HepG2 (cell line): ENCODE measurements around the gene ARHGEF1. TPM values are rescaled to one million over a fixed set of nuclear protein-coding genes. Genes with fewer than 3 reads are reported as not detected.

Source experiments
- ATF2 ChIP-seq: sonication (generic); formaldehyde crosslinking; IDR thresholded peaks from 2 replicates; pipeline ENCODE4 v1.4.0; 2020; ENCODE audit warnings: missing genetic modification reagents
- ATF4 ChIP-seq, 2 experiments: fragments of 450-650 bp in 1 of 2; sonication (generic) in 1 of 2; formaldehyde crosslinking; IDR thresholded peaks; 2 replicates each; pipeline versions ENCODE4 v1.5.0 to v1.8.0; 2020 to 2022; ENCODE audit warnings: mild to moderate bottlenecking in 1 of 2, missing genetic modification reagents in 1 of 2
- BORCS8-MEF2B ChIP-seq: sonication (generic); formaldehyde crosslinking; IDR thresholded peaks from 2 replicates; pipeline ENCODE4 v1.8.0; 2022; ENCODE audit warnings: mild to moderate bottlenecking, missing genetic modification reagents
- DPF2 ChIP-seq: sonication (generic); formaldehyde crosslinking; IDR thresholded peaks from 2 replicates; pipeline ENCODE4 v1.4.0; 2020; ENCODE audit warnings: mild to moderate bottlenecking, low read depth, missing genetic modification reagents, borderline replicate concordance
- FOSL1 ChIP-seq: sonication (generic); formaldehyde crosslinking; IDR thresholded peaks from 2 replicates; pipeline ENCODE4 v1.9.0; 2021; ENCODE audit warnings: missing genetic modification reagents, borderline replicate concordance
- KAT7 ChIP-seq: IDR thresholded peaks from 2 replicates; pipeline ENCODE4 v1.6.1; 2018; ENCODE audit warnings: borderline replicate concordance, missing compliant biosample characterization
- KDM6A ChIP-seq: IDR thresholded peaks from 2 replicates; pipeline ENCODE4 v1.6.1; 2016; ENCODE audit warnings: low read depth
- MAZ ChIP-seq, 2 experiments: sonication (generic) in 1 of 2; formaldehyde crosslinking in 1 of 2; IDR thresholded peaks; 2 replicates each; pipeline versions ENCODE4 v1.5.0 to v1.6.1; 2012 to 2020; ENCODE audit warnings: low read depth in 2 of 2, mild to moderate bottlenecking in 2 of 2, borderline replicate concordance in 1 of 2, improper control_type of control experiment in 1 of 2, low read length in 1 of 2, missing genetic modification reagents in 1 of 2, moderate library complexity in 1 of 2
- NONO ChIP-seq, 2 experiments: fragments of 450-650 bp in 1 of 2; sonication (generic) in 1 of 2; formaldehyde crosslinking in 1 of 2; IDR thresholded peaks in 1 of 2; conservative IDR thresholded peaks in 1 of 2; 2 replicates each; pipeline versions ENCODE4 v1.6.1 to v1.8.0; 2017 to 2022; ENCODE audit warnings: mild to moderate bottlenecking in 1 of 2, missing genetic modification reagents in 1 of 2, moderate library complexity in 1 of 2
- RBM39 ChIP-seq: fragments of 200-400 bp; formaldehyde crosslinking; IDR thresholded peaks from one replicate; pipeline ENCODE4 v1.6.1; 2018; ENCODE audit warnings: antibody characterized with exemption, mild to moderate bottlenecking, low read depth, low read length; ENCODE audit not compliant: poor library complexity, severe bottlenecking
- REL ChIP-seq: sonication (generic); formaldehyde crosslinking; conservative IDR thresholded peaks from 2 replicates; pipeline ENCODE4 v1.8.0; 2022; ENCODE audit warnings: mild to moderate bottlenecking, missing genetic modification reagents, moderate library complexity
- RERE ChIP-seq: IDR thresholded peaks from 2 replicates; pipeline ENCODE4 v1.6.1; 2016; ENCODE audit warnings: low read depth, missing genetic modification reagents, missing compliant biosample characterization
- SP5 ChIP-seq: IDR thresholded peaks from 2 replicates; pipeline ENCODE4 v1.6.1; 2016; ENCODE audit warnings: low read depth, borderline replicate concordance
- TBX3 ChIP-seq: fragments of 450-650 bp; IDR thresholded peaks from 2 replicates; pipeline ENCODE4 v1.6.1; 2017; ENCODE audit warnings: antibody characterized with exemption, mild to moderate bottlenecking, inconsistent platforms, borderline replicate concordance
- ZNF296 ChIP-seq: sonication (generic); formaldehyde crosslinking; conservative IDR thresholded peaks from 2 replicates; pipeline ENCODE4 v1.5.0; 2020; ENCODE audit warnings: mild to moderate bottlenecking, missing genetic modification reagents
- ZNF34 ChIP-seq: sonication (generic); formaldehyde crosslinking; IDR thresholded peaks from 2 replicates; pipeline ENCODE4 v1.4.0; 2020; ENCODE audit warnings: mild to moderate bottlenecking, missing genetic modification reagents, borderline replicate concordance
- ZNF362 ChIP-seq: sonication (generic); formaldehyde crosslinking; IDR thresholded peaks from 2 replicates; pipeline ENCODE4 v1.4.0; 2020; ENCODE audit warnings: missing genetic modification reagents, mild to moderate bottlenecking, borderline replicate concordance
- ZNF850 ChIP-seq: sonication (generic); formaldehyde crosslinking; conservative IDR thresholded peaks from 2 replicates; pipeline ENCODE4 v1.9.0; 2021; ENCODE audit warnings: mild to moderate bottlenecking, missing genetic modification reagents
- polyA plus RNA-seq, 8 experiments: library from polyadenylated mRNA; depleted of rRNA in 3 of 8; stranded (reverse) in 7 of 8; unstranded in 1 of 8; fragments of >200 nt; fragmentation: Illumina TruSeq in 4 of 8; extraction: Trizol in 4 of 8; gene quantifications; 2 replicates each; pipeline versions ENCODE4 v1.2.1 to v1.2.3, GENCODE V29; 2011 to 2016; ENCODE audit warnings: low read depth in 4 of 8, missing spikeins in 1 of 8, mixed read lengths in 1 of 8; ENCODE audit not compliant: insufficient read depth in 1 of 8
- total RNA-seq, 5 experiments: library from RNA; depleted of rRNA; stranded (reverse); fragments of >200 nt; fragmentation: Illumina TruSeq; extraction: Trizol; gene quantifications; 2 replicates each; pipeline ENCODE4 v1.2.3, GENCODE V29; 2016; ENCODE audit warnings: low read depth in 1 of 5

ARHGEF1 gene
- total and polyA plus RNA-seq, 2 of the 13 experiments (the other 11 are each of a cell fraction or from before 2014, with no cell fraction given), result 33.7 to 34.7 TPM

GRCh38 chr19:41904118-41904870 lies 21.3 kb downstream of the ARHGEF1 start (continued):
- TF ChIP-seq ATF2 (CRISPR knock-in tag), result 0 out of 2 replicates have a peak, but pooled peaks have one; percentile 59
- peak; percentile 99 for TF ChIP-seq SP5 (CRISPR knock-in tag)
- TF ChIP-seq ZNF296, result no peak
- TF ChIP-seq TBX3, result peak; percentile 53; the same call in 1 of the 2 replicates
- no peak for TF ChIP-seq FOSL1
- 0 out of 2 replicates have a peak, but pooled peaks have one; percentile 37 for TF ChIP-seq ZNF34
- peak; percentile 68; the same call in 1 of the 2 replicates for TF ChIP-seq DPF2 (CRISPR knock-in tag)
- peak; percentile 71 for TF ChIP-seq KDM6A
- peak; percentile 76 for TF ChIP-seq RBM39
- TF ChIP-seq BORCS8-MEF2B (CRISPR knock-in tag), result no peak
- TF ChIP-seq MAZ (IDR thresholded peaks at IDR 0.05; ENCODE audit: borderline replicate concordance, low read depth, low read length), result no peak
- peak; percentile 72; the same call in 1 of the 2 replicates for TF ChIP-seq MAZ (CRISPR knock-in tag; IDR thresholded peaks at IDR 0.05; ENCODE audit: low read depth)
- no peak for TF ChIP-seq ZNF362 (CRISPR knock-in tag)
- TF ChIP-seq NONO (IDR thresholded peaks at IDR 0.05), result no peak
- TF ChIP-seq NONO (CRISPR knock-in tag; conservative IDR thresholded peaks at IDR 0.05), result peak; percentile 40; the same call in 1 of the 2 replicates
- TF ChIP-seq KAT7 (CRISPR knock-in tag), result 0 out of 2 replicates have a peak, but pooled peaks have one; percentile 45
- no peak for TF ChIP-seq ZNF850 (CRISPR knock-in tag)
- TF ChIP-seq ATF4 (CRISPR knock-in tag; IDR thresholded peaks at IDR 0.05), result 0 out of 4 replicates have a peak, but pooled peaks of 1 of the 2 experiments have one; percentile 55
- no peak for TF ChIP-seq REL (CRISPR knock-in tag)
- TF ChIP-seq RERE (CRISPR knock-in tag), result peak; percentile 75; the same call in 1 of the 2 replicates
